GM23248 (cell line): ENCODE measurements around the gene S100A9.

Source experiments
- EZH2 ChIP-seq: fragments of 200-600 bp; sonication (generic); IDR thresholded peaks from 2 replicates; pipeline ENCODE4 v1.6.1; 2018; ENCODE audit warnings: antibody characterized with exemption, mild to moderate bottlenecking; ENCODE audit not compliant: insufficient read depth, poor library complexity, severe bottlenecking
- EZH2phosphoT487 ChIP-seq: fragments of 200-600 bp; sonication (generic); IDR thresholded peaks from 2 replicates; pipeline ENCODE4 v1.6.1; 2018; ENCODE audit warnings: antibody characterized with exemption, moderate library complexity, mild to moderate bottlenecking, low read depth; ENCODE audit not compliant: insufficient read depth

- TF ChIP-seq EZH2phosphoT487 = no peak
- no peak for TF ChIP-seq EZH2
Measured at GRCh38 chr1:153359241-153359640, 1.6 kb downstream of the S100A9 start.
